ENCODE data around the gene BTBD9. TPM values are rescaled to one million over a fixed set of nuclear protein-coding genes. Genes with fewer than 3 reads are reported as not detected.

The BTBD9 gene
- total RNA-seq, 4 donors from 2014 or later: 5.5 to 14.1 (median 6.3) TPM

DNA sequence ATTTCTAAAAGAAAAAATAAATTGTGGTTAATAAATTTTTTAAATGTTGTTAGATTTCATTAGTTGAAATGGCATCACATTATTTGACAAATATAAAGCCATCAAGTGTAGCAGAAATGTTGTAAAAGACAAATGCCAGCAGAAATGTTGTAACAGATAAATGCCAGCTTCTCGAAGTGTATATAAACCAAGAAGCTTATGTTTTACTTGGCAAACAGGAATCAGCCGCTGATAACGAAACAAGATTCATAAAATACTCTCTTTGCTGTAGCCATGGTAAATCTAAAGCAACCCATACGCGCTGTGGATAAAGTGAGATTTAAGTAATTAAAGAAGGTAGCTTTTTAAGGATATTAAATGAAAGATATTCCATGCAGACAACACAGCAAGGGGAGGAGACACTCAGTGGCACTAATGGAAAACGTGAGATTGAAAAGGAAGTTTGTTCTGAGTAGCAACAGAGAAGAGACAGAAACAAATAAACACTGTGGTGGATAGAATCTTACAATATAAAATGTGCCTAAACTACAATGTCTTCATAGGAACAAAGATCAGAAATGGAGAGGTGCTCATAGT is 29.6 kb downstream of the BTBD9 start:
- Histone ChIP-seq H3K27me3 (no peaks in the 10 kb centered on the region), H3K4me3 (no peak overlapping the region), H3K4me1 (peaks cover 0 to 3% of the 10 kb centered on the region in 2 donors), H3K27ac (no peak overlapping the region), H3K36me3 (no peaks in the 10 kb centered on the region), H3K9me3 (no peaks in the 10 kb centered on the region)
- TF ChIP-seq, protein P1, sequence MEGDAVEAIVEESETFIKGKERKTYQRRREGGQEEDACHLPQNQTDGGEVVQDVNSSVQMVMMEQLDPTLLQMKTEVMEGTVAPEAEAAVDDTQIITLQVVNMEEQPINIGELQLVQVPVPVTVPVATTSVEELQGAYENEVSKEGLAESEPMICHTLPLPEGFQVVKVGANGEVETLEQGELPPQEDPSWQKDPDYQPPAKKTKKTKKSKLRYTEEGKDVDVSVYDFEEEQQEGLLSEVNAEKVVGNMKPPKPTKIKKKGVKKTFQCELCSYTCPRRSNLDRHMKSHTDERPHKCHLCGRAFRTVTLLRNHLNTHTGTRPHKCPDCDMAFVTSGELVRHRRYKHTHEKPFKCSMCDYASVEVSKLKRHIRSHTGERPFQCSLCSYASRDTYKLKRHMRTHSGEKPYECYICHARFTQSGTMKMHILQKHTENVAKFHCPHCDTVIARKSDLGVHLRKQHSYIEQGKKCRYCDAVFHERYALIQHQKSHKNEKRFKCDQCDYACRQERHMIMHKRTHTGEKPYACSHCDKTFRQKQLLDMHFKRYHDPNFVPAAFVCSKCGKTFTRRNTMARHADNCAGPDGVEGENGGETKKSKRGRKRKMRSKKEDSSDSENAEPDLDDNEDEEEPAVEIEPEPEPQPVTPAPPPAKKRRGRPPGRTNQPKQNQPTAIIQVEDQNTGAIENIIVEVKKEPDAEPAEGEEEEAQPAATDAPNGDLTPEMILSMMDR (IDR thresholded peaks at IDR 0.05 in 4 of 5, conservative IDR thresholded peaks at IDR 0.05 in 1 of 5): no peak
- no peak for TF ChIP-seq POLR2A (IDR thresholded peaks at IDR 0.05)
- no peak for ATAC-seq
- no peak for DNase-seq
- in situ Hi-C loops (cut with MboI; ENCODE audit: low sequenced_read_pairs in 4 of 4): no loop called here
- intact Hi-C loops (cut with DNase I; ENCODE audit: low total_unique reads): no loop called here

DNA sequence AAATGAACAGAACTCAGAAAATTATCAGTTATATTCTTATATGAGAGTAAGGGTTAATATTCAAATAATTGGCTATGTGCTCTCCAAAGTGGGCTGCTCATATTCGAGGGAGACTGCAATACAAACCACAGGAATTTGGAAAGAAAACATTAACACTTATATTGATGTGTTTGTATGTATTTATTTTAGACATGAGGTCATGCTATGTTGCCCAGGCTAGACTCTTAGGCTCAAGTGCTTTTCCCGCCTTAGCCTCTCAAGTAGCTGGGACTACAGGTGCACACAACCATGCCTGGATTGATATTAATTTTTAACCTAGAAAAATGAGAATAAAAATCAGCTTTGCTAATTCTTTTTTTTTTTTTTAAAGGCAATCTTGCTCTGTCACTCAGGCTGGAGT is 35.0 kb downstream of the BTBD9 start:
- in situ Hi-C loops (cut with MboI; ENCODE audit: low sequenced_read_pairs in 4 of 4) (no loop called here), intact Hi-C loops (cut with DNase I; ENCODE audit: low total_unique reads) (no loop called here)
- Histone ChIP-seq H3K4me3 (no peak overlapping the region), H3K4me1 (peaks cover 9 to 11% of the 10 kb centered on the region in 2 donors), H3K36me3 (no peaks in the 10 kb centered on the region), H3K27ac (no peak overlapping the region), H3K27me3 (no peaks in the 10 kb centered on the region), H3K9me3 (no peaks in the 10 kb centered on the region)
- ATAC-seq: no peak
- TF ChIP-seq, protein P1 (IDR thresholded peaks at IDR 0.05 in 4 of 5, conservative IDR thresholded peaks at IDR 0.05 in 1 of 5): no peak
- TF ChIP-seq POLR2A (IDR thresholded peaks at IDR 0.05): no peak
- no peak for DNase-seq

DNA sequence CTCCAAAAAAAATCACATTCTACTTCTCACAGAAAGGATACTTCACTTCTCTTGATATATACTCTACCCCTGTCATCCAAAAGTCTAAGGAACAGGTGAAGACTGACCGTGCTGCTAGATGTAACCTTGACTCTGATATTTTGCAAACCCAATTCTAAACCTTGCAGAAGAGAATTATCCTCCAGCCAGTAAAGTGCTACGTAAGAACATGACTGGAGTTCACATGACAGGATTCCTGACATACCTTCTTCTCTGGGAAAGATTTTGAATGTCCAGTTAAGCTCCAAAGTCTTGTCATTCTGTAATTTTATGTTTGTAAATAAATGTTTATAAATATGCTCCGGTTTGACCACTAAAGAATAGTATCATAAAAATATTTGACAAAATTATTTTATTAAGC is 35.8 kb downstream of the BTBD9 start:
- Histone ChIP-seq H3K36me3 (no peaks in the 10 kb centered on the region), H3K4me1 (peaks cover 9 to 11% of the 10 kb centered on the region in 2 donors), H3K27ac (no peak overlapping the region), H3K4me3 (no peak overlapping the region), H3K9me3 (no peaks in the 10 kb centered on the region), H3K27me3 (no peaks in the 10 kb centered on the region)
- in situ Hi-C loops (cut with MboI; ENCODE audit: low sequenced_read_pairs in 4 of 4) (no loop called here), intact Hi-C loops (cut with DNase I; ENCODE audit: low total_unique reads) (no loop called here)
- TF ChIP-seq POLR2A (IDR thresholded peaks at IDR 0.05): no peak
- TF ChIP-seq, protein P1 (IDR thresholded peaks at IDR 0.05 in 4 of 5, conservative IDR thresholded peaks at IDR 0.05 in 1 of 5): no peak
- DNase-seq (no peak), ATAC-seq (no peak)

DNA sequence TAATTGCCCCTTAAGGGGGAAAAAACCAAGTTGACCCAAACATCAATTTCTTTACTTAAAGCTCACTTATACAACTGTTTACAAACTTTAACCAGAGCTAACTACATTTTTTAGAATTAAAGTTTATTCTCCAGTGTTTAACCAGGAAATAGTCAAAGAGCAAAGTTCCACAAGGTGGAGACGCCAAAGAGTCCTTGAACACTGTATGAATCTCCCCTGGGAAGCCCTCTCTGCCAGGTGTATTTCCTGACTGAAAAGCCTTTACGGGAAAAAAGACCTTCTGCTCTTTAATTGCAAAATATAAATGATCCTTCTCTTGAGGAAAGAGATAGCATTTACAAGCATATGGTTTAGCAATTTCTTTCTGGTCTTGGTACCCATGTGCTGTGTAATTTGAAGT is 36.2 kb downstream of the BTBD9 start:
- Histone ChIP-seq H3K4me3 (no peak overlapping the region), H3K27ac (no peak overlapping the region), H3K27me3 (no peaks in the 10 kb centered on the region), H3K9me3 (no peaks in the 10 kb centered on the region), H3K36me3 (no peaks in the 10 kb centered on the region), H3K4me1 (peaks cover 9 to 11% of the 10 kb centered on the region in 2 donors)
- no peak for ATAC-seq
- intact Hi-C loops (cut with DNase I; ENCODE audit: low total_unique reads) (no loop called here), in situ Hi-C loops (cut with MboI; ENCODE audit: low sequenced_read_pairs in 4 of 4) (no loop called here)
- DNase-seq: no peak
- TF ChIP-seq, protein P1 (IDR thresholded peaks at IDR 0.05 in 4 of 5, conservative IDR thresholded peaks at IDR 0.05 in 1 of 5): no peak
- TF ChIP-seq POLR2A (IDR thresholded peaks at IDR 0.05): no peak
